Chondrocyte (in vitro differentiated cells): Measurements from ENCODE around the gene ARVCF. TPM values are rescaled to one million over a fixed set of nuclear protein-coding genes. Genes with fewer than 3 reads are reported as not detected.
A peak's percentile ranks its signal among the peaks of the same experiment; 100 is the strongest.

Experiments
- DNase-seq: peaks from one replicate; pipeline ENCODE4 v3.0.0; 2021; ENCODE audit warnings: mixed read lengths, low spot score
- H3K27ac Mint-ChIP-seq: one replicate; pipeline ENCODE4 v1.8.0; 2021; ENCODE audit warnings: mild to moderate bottlenecking, moderate library complexity, mixed read lengths; ENCODE audit not compliant: unreplicated experiment
- H3K27me3 Mint-ChIP-seq: 2 replicates; pipeline ENCODE4 v1.8.0; 2021; ENCODE audit warnings: low read depth, mixed read lengths
- H3K36me3 Mint-ChIP-seq: 2 replicates; pipeline ENCODE4 v1.8.0; 2021; ENCODE audit warnings: low read depth, mixed read lengths
- H3K4me1 Mint-ChIP-seq: 2 replicates; pipeline ENCODE4 v1.8.0; 2021; ENCODE audit warnings: low read depth, mild to moderate bottlenecking, mixed read lengths
- H3K4me3 Mint-ChIP-seq: one replicate; pipeline ENCODE4 v1.8.0; 2021; ENCODE audit warnings: mild to moderate bottlenecking, moderate library complexity, mixed read lengths; ENCODE audit not compliant: unreplicated experiment
- H3K9me3 Mint-ChIP-seq: 2 replicates; pipeline ENCODE4 v1.8.0; 2021; ENCODE audit warnings: low read depth, mixed read lengths
- CTCF ChIP-seq: fragments of 200-600 bp; sonication (generic); IDR thresholded peaks from 2 replicates; pipeline ENCODE4 v1.5.0; 2021; ENCODE audit warnings: antibody characterized with exemption, mild to moderate bottlenecking, moderate library complexity
- total RNA-seq: library from RNA; stranded (reverse); gene quantifications from 3 replicates; pipeline ENCODE4 v1.2.1, GENCODE V29; 2021

Gene ARVCF
- total RNA-seq, 1 donor from 2014 or later: 24.2 TPM

- Mint-ChIP-seq H3K27ac (no peak overlapping the region), H3K4me1 (peaks cover 18% of the 10 kb centered on the region), H3K36me3 (no peaks in the 10 kb centered on the region), H3K27me3 (no peaks in the 10 kb centered on the region), H3K4me3 (no peak overlapping the region), H3K9me3 (no peaks in the 10 kb centered on the region)
- DNase-seq: peak; percentile 30
- TF ChIP-seq CTCF: no peak
These were observed 8.2 kb upstream of the ARVCF start for GRCh38 chr22:20024650-20025397.

- peak; percentile 82 for DNase-seq
- Mint-ChIP-seq H3K27ac (no peak overlapping the region), H3K27me3 (no peaks in the 10 kb centered on the region), H3K9me3 (no peaks in the 10 kb centered on the region), H3K4me3 (no peak overlapping the region), H3K36me3 (no peaks in the 10 kb centered on the region), H3K4me1 (peaks cover 18% of the 10 kb centered on the region)
- TF ChIP-seq CTCF: no peak
These were observed 7.6 kb upstream of the ARVCF start for GRCh38 chr22:20024225-20024624.

- Mint-ChIP-seq H3K27me3 (no peaks in the 10 kb centered on the region), H3K4me3 (no peak overlapping the region), H3K27ac (no peak overlapping the region), H3K9me3 (no peaks in the 10 kb centered on the region), H3K36me3 (no peaks in the 10 kb centered on the region), H3K4me1 (peaks cover 18% of the 10 kb centered on the region)
- no peak for TF ChIP-seq CTCF
- peak; percentile 42 for DNase-seq
These were observed 6.5 kb upstream of the ARVCF start for GRCh38 chr22:20022978-20023613.

- Mint-ChIP-seq H3K9me3 (no peaks in the 10 kb centered on the region), H3K4me3 (peak overlapping the region; percentile 90), H3K4me1 (peaks cover 18% of the 10 kb centered on the region), H3K27me3 (peaks cover 2% of the 10 kb centered on the region), H3K36me3 (no peaks in the 10 kb centered on the region), H3K27ac (peak overlapping the region; percentile 94)
- no peak for DNase-seq
- TF ChIP-seq CTCF: no peak
These were observed 5.8 kb upstream of the ARVCF start for GRCh38 chr22:20022231-20022977.
